Left kidney (tissue), 2 donors: ENCODE measurements around the gene NCMAP. TPM values are rescaled to one million over a fixed set of nuclear protein-coding genes. Genes with fewer than 3 reads are reported as not detected.

ENCODE experiments used
- DNase-seq: peaks from one replicate; pipeline ENCODE4 v3.0.0-alpha.2; 2013
- polyA plus RNA-seq: library from polyadenylated mRNA; unstranded; fragments of 120-200 nt; gene quantifications from one replicate; pipeline ENCODE4 v1.2.1, GENCODE V29; 2013; ENCODE audit not compliant: insufficient read length

The NCMAP gene
- polyA plus RNA-seq, 1 donor, result 0.80 TPM

DNA sequence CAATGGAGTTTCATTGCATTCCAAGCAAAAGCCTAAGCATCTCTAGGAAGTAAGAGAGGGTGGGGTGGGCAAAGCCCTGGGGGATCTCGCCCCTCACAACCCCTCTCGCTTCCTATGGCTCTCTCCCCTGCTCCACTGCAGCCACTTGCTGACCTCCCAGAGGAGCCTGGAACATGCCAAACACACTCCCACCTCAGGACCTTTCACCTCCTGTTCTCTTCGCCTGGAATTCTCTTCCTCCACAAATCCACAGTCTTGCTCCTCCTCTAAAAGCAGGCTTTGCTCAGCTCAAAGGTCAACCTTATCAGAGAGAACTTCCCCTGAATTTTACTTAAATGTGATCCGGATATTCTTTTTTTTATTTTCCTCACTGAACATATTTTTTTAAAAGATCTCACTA, 66.3 kb downstream of the NCMAP start:
- DNase-seq, result no peak

DNA sequence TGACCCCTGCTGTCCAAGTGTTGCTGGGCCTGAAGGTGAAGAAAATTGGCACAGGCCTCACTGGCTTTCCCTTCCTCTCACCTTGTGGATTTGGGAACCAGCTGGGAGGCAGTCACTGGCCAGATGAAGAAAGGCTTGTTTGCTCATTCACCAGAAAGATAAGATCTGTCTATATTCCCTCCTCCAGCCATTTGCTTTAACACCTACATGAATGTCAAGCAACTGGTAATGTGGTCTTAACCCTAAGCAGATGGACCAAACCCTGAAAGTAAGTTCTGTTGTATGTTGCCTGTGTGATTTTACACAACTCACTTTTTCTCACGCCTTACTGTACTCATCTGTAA, 76.9 kb downstream of the NCMAP start:
- no peak for DNase-seq

DNA sequence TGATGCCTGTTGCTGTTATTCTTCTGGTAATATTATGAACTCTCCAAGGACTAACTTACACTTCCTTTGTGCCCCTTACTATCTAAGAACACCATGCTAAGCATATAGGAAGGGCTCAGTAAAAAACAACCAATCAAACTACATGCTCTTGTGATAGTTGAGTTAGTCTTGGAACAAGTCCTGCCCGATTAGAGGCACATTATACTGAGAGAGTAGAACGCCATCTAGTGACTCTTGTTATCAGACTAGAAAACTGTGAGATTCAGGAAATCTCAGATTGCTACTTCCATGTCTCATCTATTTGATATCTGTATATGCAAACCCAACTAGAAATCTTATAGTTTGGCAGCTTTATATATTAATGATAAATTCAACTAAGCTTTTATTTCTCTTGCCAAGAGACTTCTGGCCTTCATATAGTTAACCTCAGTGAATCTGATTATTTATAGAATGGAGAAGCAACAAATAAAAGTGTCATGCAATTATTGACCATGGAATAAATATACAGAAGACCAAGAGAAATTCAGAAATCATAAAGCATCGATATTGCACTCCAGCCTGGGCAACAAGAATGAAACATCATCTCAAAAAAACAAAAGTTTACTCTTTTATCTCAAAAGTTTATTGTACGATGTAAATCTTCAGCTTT, 79.4 kb downstream of the NCMAP start:
- DNase-seq, result peak; percentile 66

GRCh38 chr1:24636661-24637357, 80.9 kb downstream of the NCMAP start:
- no peak for DNase-seq

DNA sequence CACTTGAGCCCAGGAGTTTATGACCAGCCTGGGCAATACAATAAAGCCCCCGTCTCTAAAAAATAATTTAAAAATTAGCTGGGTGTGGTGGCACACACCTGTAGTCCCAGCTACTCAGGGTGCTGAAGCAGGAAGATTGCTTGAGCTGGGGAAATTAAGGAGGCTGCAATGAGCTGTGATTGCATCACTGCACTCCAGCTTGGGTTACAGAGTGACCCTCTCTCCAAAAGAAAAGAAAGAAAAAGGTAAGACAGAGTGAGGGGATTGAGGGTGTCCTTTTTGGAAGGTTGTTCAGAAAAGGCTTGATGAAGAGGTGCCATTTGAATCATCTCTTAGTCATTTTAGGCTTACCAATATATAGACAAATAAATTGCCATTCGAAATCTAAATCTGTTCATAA, 83.2 kb downstream of the NCMAP start:
- DNase-seq, result no peak

GRCh38 chr1:24639881-24640280, 84.0 kb downstream of the NCMAP start:
- no peak for DNase-seq

GRCh38 chr1:24640288-24640687, 84.4 kb downstream of the NCMAP start:
- DNase-seq, result no peak

DNA sequence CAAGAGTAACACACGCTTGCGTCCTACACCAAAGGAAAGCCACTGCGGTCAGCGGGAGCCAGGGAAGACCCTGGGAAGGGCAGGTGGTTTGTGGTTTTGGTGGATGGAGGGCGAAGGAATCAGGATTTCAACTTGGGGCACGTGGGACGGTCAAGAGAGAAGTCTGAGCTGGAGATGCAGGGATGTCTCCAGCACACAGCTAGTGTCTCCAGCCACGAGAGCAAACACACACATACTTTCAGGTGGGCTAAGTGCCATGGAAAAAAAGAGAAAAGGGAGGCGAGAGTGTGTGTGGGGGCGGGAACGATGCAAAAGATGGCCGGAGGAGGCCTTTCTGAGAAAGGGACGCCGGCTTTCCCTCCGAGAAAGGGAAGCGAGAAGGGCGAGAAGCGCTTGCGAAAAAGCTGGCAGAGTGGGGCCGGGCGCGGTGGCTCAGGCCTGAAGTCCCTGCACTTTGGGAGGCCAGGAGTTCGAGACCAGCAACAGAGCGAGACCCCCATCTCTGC, 85.8 kb downstream of the NCMAP start:
- DNase-seq, result peak; percentile 44

GRCh38 chr1:24642481-24643362, 86.8 kb downstream of the NCMAP start, which contains the start of gene SRRM1:
TSS of gene SRRM1 (plus strand) at chr1:24643302. CDS start at chr1:24643327, 25 bp downstream.
- DNase-seq, result peak; percentile 99

DNA sequence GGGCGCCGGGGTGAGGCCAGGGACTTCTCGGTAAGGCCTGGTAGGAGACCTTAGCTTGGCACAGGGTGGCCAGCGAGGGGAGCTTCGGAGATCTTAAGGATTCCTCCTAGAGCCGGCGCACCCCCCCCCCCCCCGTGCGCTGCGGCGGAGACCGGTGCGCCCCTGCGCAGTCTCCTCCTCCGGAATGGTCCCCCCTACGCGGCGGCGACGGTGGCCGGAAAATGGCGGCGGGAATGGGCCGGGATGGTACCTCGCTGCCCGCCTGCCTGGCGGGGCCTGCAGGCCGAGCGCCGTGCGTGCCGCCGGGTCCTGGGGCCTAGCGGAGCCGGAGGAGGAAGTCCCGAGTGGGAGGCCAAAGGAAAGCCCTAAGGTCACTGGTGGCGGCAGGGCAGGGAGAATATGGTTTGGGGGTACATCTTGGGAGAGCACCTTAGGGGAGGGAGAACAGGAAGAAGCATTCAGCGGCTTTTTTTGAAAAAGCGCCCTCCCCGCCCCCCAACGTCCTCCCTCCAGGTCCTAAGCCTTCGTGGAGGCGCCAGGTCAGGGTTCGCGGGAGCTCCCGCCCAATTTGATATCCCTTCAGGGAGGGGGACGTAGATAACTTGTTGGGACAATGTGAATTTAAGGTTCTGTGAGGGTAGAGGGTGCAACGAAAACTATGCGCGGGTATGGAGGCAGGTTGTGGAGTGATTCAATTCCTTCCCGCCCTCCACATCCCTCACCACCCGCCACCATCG, 87.6 kb downstream of the NCMAP start:
- no peak for DNase-seq

DNA sequence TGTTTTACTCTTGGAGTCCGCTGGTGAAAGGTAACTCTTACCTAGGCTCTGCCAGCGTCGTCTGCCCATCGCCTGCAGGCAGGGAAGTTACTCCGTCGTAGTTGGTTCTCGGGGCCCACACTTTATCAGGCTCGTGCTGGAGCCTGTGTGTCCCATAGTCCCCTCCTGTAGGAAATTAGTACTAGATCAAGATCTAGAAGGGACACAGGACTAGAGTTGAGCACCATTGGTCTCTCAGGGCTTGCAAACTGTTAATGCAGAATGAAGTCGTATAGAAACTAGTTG, 88.2 kb downstream of the NCMAP start:
- no peak for DNase-seq

GRCh38 chr1:24648919-24649318, 93.0 kb downstream of the NCMAP start:
- no peak for DNase-seq

GRCh38 chr1:24652382-24652781, 96.5 kb downstream of the NCMAP start:
- no peak for DNase-seq

DNA sequence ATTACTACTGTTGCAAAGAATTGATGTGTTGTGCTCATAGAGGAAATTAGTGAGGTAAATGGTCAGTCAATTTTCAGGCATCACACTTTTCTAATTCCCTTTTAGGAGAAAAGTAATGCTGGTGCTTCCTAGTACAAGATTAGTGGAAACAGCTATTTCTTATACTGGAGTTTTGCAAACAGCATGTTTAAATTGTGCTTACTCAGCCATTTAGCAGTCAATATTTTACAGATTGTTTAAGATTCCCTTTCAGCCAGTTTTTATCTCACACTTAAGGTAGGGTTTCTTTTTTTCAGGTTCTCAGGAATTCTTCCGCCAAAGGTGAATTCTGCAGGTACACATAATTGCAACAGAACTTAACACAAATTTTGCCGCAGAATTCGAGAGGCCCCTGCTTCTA, 98.1 kb downstream of the NCMAP start:
- no peak for DNase-seq

DNA sequence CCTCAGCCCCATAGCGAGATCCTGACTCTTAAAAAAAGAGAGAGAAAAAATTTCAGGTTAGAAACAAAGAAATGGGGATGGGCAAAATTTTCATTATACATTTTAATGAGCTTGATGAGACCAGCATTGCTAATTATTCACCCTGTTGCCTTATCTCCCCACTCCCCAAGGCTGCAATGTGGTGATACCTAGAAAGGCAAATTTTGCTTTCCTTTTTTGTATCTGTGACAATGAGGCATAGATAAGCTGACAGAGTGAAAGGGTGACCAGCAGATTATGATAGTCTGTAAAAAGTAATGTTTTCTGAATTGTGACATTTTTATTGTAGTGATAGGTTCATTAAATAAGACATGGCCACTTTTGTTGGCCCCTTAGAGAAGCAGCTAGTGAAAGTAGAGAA, 100.2 kb downstream of the NCMAP start:
- DNase-seq, result no peak

DNA sequence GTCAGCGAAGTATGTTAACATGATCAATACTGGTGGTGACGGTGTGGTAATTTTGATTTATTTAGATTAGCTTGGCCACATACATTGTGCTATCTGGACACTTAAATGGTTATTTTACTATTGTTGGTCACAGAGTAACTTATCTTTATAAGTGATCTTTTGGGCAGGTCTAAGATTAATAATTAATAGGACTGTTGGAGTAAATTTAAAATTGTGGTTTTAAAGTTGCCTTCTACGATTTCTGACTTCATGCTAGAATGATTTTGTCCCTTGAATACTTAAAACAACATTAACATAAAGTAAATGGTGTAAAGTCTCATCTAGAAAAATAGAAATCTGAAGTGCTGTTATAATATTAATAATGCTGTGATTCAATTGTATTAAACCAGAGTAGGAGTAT, 101.9 kb downstream of the NCMAP start:
- no peak for DNase-seq

Other genes with a start within 250 kb of the NCMAP start
- gene GRHL3, start 236.7 kb upstream of the NCMAP start, polyA plus RNA-seq, result 4.6 TPM
- 12.2 TPM for gene STPG1, start 142.3 kb upstream of the NCMAP start, polyA plus RNA-seq
- 23.3 TPM for gene NIPAL3, start 140.3 kb upstream of the NCMAP start, polyA plus RNA-seq
- gene RCAN3, start 53.3 kb upstream of the NCMAP start, polyA plus RNA-seq, result 10.3 TPM
- gene SRRM1, start 87.2 kb downstream of the NCMAP start, polyA plus RNA-seq, result 200 TPM
- 195 TPM for gene CLIC4, start 189.4 kb downstream of the NCMAP start, polyA plus RNA-seq